SHP77 (cell line): Measurements from ENCODE around the gene KCNG1.

Source experiments
- DNase-seq, 2 experiments: peaks; one replicate each; lab custom pipeline; 2025; lab: John Stamatoyannopoulos, UW

Gene KCNG1

GRCh38 chr20:51011479-51011878 is 11.4 kb downstream of the KCNG1 start:
- DNase-seq = no peak

GRCh38 chr20:51010932-51011331 is 12.0 kb downstream of the KCNG1 start:
- DNase-seq = no peak

- no peak for DNase-seq
These were observed 12.9 kb downstream of the KCNG1 start for GRCh38 chr20:51010043-51010365.

GRCh38 chr20:51009303-51010042 is 13.4 kb downstream of the KCNG1 start:
- no peak for DNase-seq

GRCh38 chr20:51008718-51009117 is 14.2 kb downstream of the KCNG1 start:
- DNase-seq = no peak

- no peak for DNase-seq
These were observed 17.7 kb downstream of the KCNG1 start for GRCh38 chr20:51005214-51005613.

GRCh38 chr20:51004781-51005180 is 18.1 kb downstream of the KCNG1 start:
- no peak for DNase-seq

GRCh38 chr20:51004305-51004727 is 18.6 kb downstream of the KCNG1 start:
- DNase-seq = no peak

- DNase-seq = no peak
These were observed 19.2 kb downstream of the KCNG1 start for GRCh38 chr20:51003753-51004152.

- no peak for DNase-seq
These were observed 20.3 kb downstream of the KCNG1 start for GRCh38 chr20:51002633-51003032.

GRCh38 chr20:51001430-51002265 is 21.3 kb downstream of the KCNG1 start:
- DNase-seq = no peak

GRCh38 chr20:50999355-50999754 is 23.6 kb downstream of the KCNG1 start:
- no peak for DNase-seq

- no peak for DNase-seq
These were observed 25.7 kb downstream of the KCNG1 start for GRCh38 chr20:50996901-50997865.

GRCh38 chr20:50995506-50995905 is 27.4 kb downstream of the KCNG1 start:
- DNase-seq = no peak

GRCh38 chr20:50993876-50994275 is 29.0 kb downstream of the KCNG1 start:
- DNase-seq = no peak

- peak; percentile 49 to 74 for DNase-seq
These were observed 30.0 kb downstream of the KCNG1 start for GRCh38 chr20:50992733-50993457.

GRCh38 chr20:50992336-50992732 is 30.6 kb downstream of the KCNG1 start:
- DNase-seq = no peak

- no peak for DNase-seq
These were observed 31.8 kb downstream of the KCNG1 start for GRCh38 chr20:50991076-50991475.

GRCh38 chr20:50987493-50988210 is 35.3 kb downstream of the KCNG1 start:
- DNase-seq = peak; percentile 56 to 83

GRCh38 chr20:50983321-50983720 is 39.6 kb downstream of the KCNG1 start:
- DNase-seq = no peak

- no peak for DNase-seq
These were observed 40.5 kb downstream of the KCNG1 start for GRCh38 chr20:50982363-50982762.
